Liver (tissue), 9 donors: ENCODE measurements around the gene RBKS. TPM values are rescaled to one million over a fixed set of nuclear protein-coding genes. Genes with fewer than 3 reads are reported as not detected.
A peak's percentile ranks its signal among the peaks of the same experiment; 100 is the strongest.

Experiments
- DNase-seq: peaks from one replicate; pipeline ENCODE4 v3.0.0-alpha.2; 2017; ENCODE audit warnings: low spot score
- H3K27ac ChIP-seq, 2 donors: one replicate each; pipeline ENCODE4 v1.7.0; 2013; ENCODE audit warnings: inconsistent platforms in 2 of 2, low read length in 2 of 2, control low read depth in 1 of 2, low read depth in 1 of 2, mild to moderate bottlenecking in 1 of 2
- H3K27me3 ChIP-seq, 4 donors: one replicate each; pipeline versions ENCODE4 v1.6.1 to v1.7.0; 2013; ENCODE audit warnings: low read length in 3 of 4, inconsistent platforms in 1 of 4, mild to moderate bottlenecking in 1 of 4, moderate library complexity in 1 of 4; ENCODE audit not compliant: control insufficient read depth in 4 of 4, insufficient read depth in 4 of 4
- H3K36me3 ChIP-seq, 4 donors: one replicate each; pipeline versions ENCODE4 v1.6.1 to v1.7.0; 2013; ENCODE audit warnings: low read length in 3 of 4, mild to moderate bottlenecking in 3 of 4, low read depth in 1 of 4, moderate library complexity in 1 of 4; ENCODE audit not compliant: control insufficient read depth in 4 of 4, insufficient read depth in 3 of 4
- H3K4me1 ChIP-seq, 4 donors: one replicate each; pipeline versions ENCODE4 v1.6.1 to v1.7.0; 2013; ENCODE audit warnings: low read length in 3 of 4, mild to moderate bottlenecking in 3 of 4, moderate library complexity in 1 of 4; ENCODE audit not compliant: control insufficient read depth in 4 of 4, insufficient read depth in 4 of 4
- H3K4me3 ChIP-seq, 3 donors: one replicate each; pipeline versions ENCODE4 v1.6.1 to v1.7.0; 2013; ENCODE audit warnings: low read length in 3 of 3, control low read depth in 1 of 3, low read depth in 1 of 3, mild to moderate bottlenecking in 1 of 3
- H3K9ac ChIP-seq, 2 donors: one replicate each; pipeline ENCODE4 v1.7.0; 2013; ENCODE audit warnings: low read length in 2 of 2, mild to moderate bottlenecking in 2 of 2, moderate library complexity in 2 of 2, control low read depth in 1 of 2, low read depth in 1 of 2
- H3K9me3 ChIP-seq, 4 donors: one replicate each; pipeline versions ENCODE4 v1.6.1 to v1.7.0; 2013; ENCODE audit warnings: low read length in 3 of 4; ENCODE audit not compliant: control insufficient read depth in 4 of 4
- ATF3 ChIP-seq: IDR thresholded peaks from 2 replicates; pipeline ENCODE4 v1.6.1; 2016; ENCODE audit warnings: antibody characterized with exemption
- FOXA2 ChIP-seq: IDR thresholded peaks from 2 replicates; pipeline ENCODE4 v1.6.1; 2016; ENCODE audit warnings: antibody characterized with exemption
- GABPA ChIP-seq, 2 donors: IDR thresholded peaks in 1 of 2; conservative IDR thresholded peaks in 1 of 2; 2 replicates each; pipeline ENCODE4 v1.6.1; 2016; ENCODE audit warnings: antibody characterized with exemption in 2 of 2, mild to moderate bottlenecking in 1 of 2, moderate library complexity in 1 of 2
- JUND ChIP-seq, 2 donors: IDR thresholded peaks; 2 replicates each; pipeline ENCODE4 v1.6.1; 2016; ENCODE audit warnings: antibody characterized with exemption in 2 of 2
- MAX ChIP-seq: IDR thresholded peaks from 2 replicates; pipeline ENCODE4 v1.6.1; 2016; ENCODE audit warnings: antibody characterized with exemption
- RAD21 ChIP-seq, 2 donors: IDR thresholded peaks; 2 replicates each; pipeline ENCODE4 v1.6.1; 2016; ENCODE audit warnings: antibody characterized with exemption in 2 of 2, mild to moderate bottlenecking in 2 of 2
- RXRA ChIP-seq, 2 donors: IDR thresholded peaks; 2 replicates each; pipeline ENCODE4 v1.6.1; 2017 to 2018; ENCODE audit warnings: antibody characterized with exemption in 2 of 2, mild to moderate bottlenecking in 1 of 2
- SP1 ChIP-seq: IDR thresholded peaks from 2 replicates; pipeline ENCODE4 v1.6.1; 2018; ENCODE audit warnings: antibody characterized with exemption, mild to moderate bottlenecking
- ZBTB33 ChIP-seq: IDR thresholded peaks from 2 replicates; pipeline ENCODE4 v1.6.1; 2016; ENCODE audit warnings: antibody characterized with exemption
- WGBS: extraction: QIAGEN DNeasy Blood & Tissue Kit; methylation state at CpG from one replicate; pipeline ENCODE4 v1.1.7; 2013; 5-methylcytosine and 5-hydroxymethylcytosine counted together
- polyA plus RNA-seq, 2 donors: library from polyadenylated mRNA; stranded (reverse) in 1 of 2; unstranded in 1 of 2; fragments of 200-250 nt in 1 of 2; fragments of >200 nt in 1 of 2; fragmentation: Nextera tagmentation in 1 of 2; extraction: Ambion mirVana in 1 of 2; gene quantifications; one replicate each; pipeline versions ENCODE4 v1.2.1 to v1.2.3, GENCODE V29; 2013 to 2015
- total RNA-seq, 2 donors: library from RNA; depleted of rRNA; stranded (reverse); fragments of >200 nt; gene quantifications; one replicate each; pipeline ENCODE4 v1.2.3, GENCODE V29; 2014
- TF ChIP-seq, protein P1 (sequence below): IDR thresholded peaks from 2 replicates; pipeline ENCODE4 v1.6.1; 2016; ENCODE audit warnings: antibody characterized with exemption, mild to moderate bottlenecking
- donor health status: healthy.
- donor health status: healthy.
- donor health status: healthy.
- donor health status: healthy.
- donor health status: healthy.

Gene RBKS
- total and polyA plus RNA-seq, 4 donors = 6.3 to 18.8 (median 15.2) TPM

DNA sequence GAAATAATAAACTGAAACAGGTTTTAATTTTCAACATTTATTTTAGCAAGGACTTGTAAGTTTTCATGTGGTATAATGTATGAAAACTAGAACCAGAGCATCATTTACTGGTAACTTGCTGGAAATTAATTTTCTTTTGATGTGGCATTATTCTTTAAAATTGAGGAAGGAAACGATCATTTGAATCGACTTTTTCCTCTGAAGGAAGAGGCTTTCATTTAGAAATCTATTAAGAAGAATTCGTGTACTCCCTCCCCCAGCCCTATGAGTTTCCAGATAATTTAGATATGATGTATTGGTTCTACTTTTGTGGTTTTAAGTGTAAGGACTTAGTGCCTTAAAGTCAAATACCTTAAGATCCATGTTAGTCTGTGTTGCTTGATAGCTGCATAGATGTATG, 2.8 kb upstream of the RBKS start:
- TF ChIP-seq SP1 (no peak), MAX (no peak), RAD21 (IDR thresholded peaks at IDR 0.05) (no peak), GABPA (IDR thresholded peaks at IDR 0.05 in 1 of 2, conservative IDR thresholded peaks at IDR 0.05 in 1 of 2) (no peak), FOXA2 (no peak), ATF3 (no peak), RXRA (IDR thresholded peaks at IDR 0.05) (no peak), ZBTB33 (no peak)
- Histone ChIP-seq H3K4me1 (peaks cover 4 to 18% (median 6%) of the 10 kb centered on the region in 4 donors), H3K27ac (no peak overlapping the region), H3K9me3 (no peaks in the 10 kb centered on the region), H3K36me3 (peaks cover 0 to 7% (median 3%) of the 10 kb centered on the region in 4 donors), H3K27me3 (no peaks in the 10 kb centered on the region), H3K4me3 (no peak overlapping the region), H3K9ac (no peak overlapping the region)
- DNase-seq = no peak
- WGBS = 69% methylated on average over 3 of the region's 3 CpGs

DNA sequence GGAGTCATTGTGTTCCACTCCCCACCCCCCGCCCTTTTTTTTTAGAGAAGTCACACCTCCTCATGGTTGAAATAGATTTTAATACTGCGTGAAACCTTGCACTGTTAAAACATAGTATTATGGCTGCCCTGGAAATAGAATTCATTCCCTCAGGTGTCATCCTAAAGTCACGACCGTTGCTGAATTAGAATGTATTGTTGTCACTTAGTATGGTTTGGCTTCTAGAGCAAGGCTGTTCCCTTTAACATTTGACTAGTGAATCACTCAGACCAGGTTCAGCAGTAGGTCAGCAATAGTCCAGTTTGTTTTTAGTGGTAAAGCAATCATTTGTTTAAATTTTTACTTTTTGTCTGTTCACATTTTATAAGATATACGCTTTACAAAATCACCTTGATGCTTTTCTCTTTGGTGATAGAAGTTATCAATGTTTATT, 1.5 kb upstream of the RBKS start:
- H3K9ac ChIP-seq = no peak overlapping the region
- no peaks in the 10 kb centered on the region for H3K9me3 ChIP-seq
- peaks cover 4 to 18% (median 6%) of the 10 kb centered on the region in 4 donors for H3K4me1 ChIP-seq
- H3K27ac ChIP-seq = peak overlapping the region; percentile 99
- H3K36me3 ChIP-seq = peaks cover 0 to 4% (median 0%) of the 10 kb centered on the region in 4 donors
- TF ChIP-seq JUND (IDR thresholded peaks at IDR 0.05) = no peak
- TF ChIP-seq ZBTB33 = no peak
- peak; percentile 7 to 28 for TF ChIP-seq RXRA (IDR thresholded peaks at IDR 0.05)
- TF ChIP-seq, protein P1, sequence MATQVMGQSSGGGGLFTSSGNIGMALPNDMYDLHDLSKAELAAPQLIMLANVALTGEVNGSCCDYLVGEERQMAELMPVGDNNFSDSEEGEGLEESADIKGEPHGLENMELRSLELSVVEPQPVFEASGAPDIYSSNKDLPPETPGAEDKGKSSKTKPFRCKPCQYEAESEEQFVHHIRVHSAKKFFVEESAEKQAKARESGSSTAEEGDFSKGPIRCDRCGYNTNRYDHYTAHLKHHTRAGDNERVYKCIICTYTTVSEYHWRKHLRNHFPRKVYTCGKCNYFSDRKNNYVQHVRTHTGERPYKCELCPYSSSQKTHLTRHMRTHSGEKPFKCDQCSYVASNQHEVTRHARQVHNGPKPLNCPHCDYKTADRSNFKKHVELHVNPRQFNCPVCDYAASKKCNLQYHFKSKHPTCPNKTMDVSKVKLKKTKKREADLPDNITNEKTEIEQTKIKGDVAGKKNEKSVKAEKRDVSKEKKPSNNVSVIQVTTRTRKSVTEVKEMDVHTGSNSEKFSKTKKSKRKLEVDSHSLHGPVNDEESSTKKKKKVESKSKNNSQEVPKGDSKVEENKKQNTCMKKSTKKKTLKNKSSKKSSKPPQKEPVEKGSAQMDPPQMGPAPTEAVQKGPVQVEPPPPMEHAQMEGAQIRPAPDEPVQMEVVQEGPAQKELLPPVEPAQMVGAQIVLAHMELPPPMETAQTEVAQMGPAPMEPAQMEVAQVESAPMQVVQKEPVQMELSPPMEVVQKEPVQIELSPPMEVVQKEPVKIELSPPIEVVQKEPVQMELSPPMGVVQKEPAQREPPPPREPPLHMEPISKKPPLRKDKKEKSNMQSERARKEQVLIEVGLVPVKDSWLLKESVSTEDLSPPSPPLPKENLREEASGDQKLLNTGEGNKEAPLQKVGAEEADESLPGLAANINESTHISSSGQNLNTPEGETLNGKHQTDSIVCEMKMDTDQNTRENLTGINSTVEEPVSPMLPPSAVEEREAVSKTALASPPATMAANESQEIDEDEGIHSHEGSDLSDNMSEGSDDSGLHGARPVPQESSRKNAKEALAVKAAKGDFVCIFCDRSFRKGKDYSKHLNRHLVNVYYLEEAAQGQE = peak; percentile 27
- H3K27me3 ChIP-seq = no peaks in the 10 kb centered on the region
- 66% methylated on average over 5 of the region's 5 CpGs for WGBS
- DNase-seq = no peak
- peak overlapping the region in 1 of 3 donors; percentile 63 for H3K4me3 ChIP-seq
